ENCODE measurements around the gene FOXN3. TPM values are rescaled to one million over a fixed set of nuclear protein-coding genes. Genes with fewer than 3 reads are reported as not detected.

Gene FOXN3
- polyA plus RNA-seq, 1 donor (not counting 4 experiments of a cell fraction or from before 2014, with no cell fraction given): 10.2 TPM

DNA sequence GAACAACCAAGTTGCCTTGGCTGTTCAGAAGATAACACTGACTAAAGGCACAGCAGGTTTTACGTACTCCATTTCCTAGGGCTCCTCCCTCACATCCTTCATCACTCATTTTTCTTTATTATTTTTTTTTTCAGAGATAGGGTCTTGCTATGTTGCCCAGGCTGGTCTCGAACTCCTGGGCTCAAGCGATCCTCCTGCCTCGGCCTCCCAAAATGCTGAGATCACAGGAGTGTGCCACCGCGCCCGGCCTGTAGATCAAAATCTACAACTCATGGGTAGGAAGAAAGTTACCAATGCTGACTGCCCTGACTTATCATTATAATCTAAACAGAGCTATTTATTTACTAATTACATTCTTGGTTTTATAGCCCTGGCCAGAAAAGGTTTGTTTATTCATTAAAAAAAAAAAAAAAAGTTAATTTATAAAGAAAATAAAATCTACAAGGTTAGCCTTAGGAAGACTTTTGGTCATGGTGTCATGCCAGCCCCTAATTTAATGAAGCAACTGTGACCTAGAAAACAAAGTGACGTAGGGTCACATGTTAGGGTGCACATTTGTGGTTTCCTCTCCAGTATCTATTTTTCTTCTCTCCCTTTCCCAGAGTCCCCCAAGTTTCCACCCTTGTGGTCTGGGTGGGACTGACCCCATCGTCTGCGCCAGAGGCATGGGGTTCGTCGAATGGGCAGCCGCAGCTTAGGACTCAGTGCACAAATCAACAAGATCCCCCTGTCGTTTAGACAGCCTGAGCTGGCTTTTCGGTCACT lies 19.0 kb upstream of the FOXN3 start:
- H3K27me3 ChIP-seq (ENCODE audit: control insufficient read depth, extremely low read depth, insufficient read depth, low read length): no peaks in the 10 kb centered on the region
- FAIRE-seq: no peak
- peaks cover 6% of the 10 kb centered on the region for H3K4me1 ChIP-seq (ENCODE audit: control insufficient read depth, extremely low read depth, insufficient read depth, low read length)
- H3K79me2 ChIP-seq (ENCODE audit: control insufficient read depth, insufficient read depth, low read length): no peaks in the 10 kb centered on the region
- no peak overlapping the region for H3K9ac ChIP-seq (ENCODE audit: control insufficient read depth, extremely low read depth, insufficient read depth, low read length)
- dilution Hi-C loops (cut with MboI; ENCODE audit: extremely low pct_ligation_motif_present, low sequenced_read_pairs): no loop called here
- H3K9me1 ChIP-seq (ENCODE audit: control insufficient read depth, extremely low read depth, insufficient read depth, low read length): no peaks in the 10 kb centered on the region
- TF ChIP-seq EZH2 (IDR thresholded peaks at IDR 0.05; ENCODE audit: low read length): no peak
- TF ChIP-seq, protein P1, sequence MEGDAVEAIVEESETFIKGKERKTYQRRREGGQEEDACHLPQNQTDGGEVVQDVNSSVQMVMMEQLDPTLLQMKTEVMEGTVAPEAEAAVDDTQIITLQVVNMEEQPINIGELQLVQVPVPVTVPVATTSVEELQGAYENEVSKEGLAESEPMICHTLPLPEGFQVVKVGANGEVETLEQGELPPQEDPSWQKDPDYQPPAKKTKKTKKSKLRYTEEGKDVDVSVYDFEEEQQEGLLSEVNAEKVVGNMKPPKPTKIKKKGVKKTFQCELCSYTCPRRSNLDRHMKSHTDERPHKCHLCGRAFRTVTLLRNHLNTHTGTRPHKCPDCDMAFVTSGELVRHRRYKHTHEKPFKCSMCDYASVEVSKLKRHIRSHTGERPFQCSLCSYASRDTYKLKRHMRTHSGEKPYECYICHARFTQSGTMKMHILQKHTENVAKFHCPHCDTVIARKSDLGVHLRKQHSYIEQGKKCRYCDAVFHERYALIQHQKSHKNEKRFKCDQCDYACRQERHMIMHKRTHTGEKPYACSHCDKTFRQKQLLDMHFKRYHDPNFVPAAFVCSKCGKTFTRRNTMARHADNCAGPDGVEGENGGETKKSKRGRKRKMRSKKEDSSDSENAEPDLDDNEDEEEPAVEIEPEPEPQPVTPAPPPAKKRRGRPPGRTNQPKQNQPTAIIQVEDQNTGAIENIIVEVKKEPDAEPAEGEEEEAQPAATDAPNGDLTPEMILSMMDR (optimal IDR thresholded peaks at IDR 0.05 in 1 of 3, IDR thresholded peaks at IDR 0.05 in 1 of 3, conservative IDR thresholded peaks at IDR 0.05 in 1 of 3; ENCODE audit: extremely low read depth in 1 of 3, insufficient read depth in 2 of 3, low read length in 3 of 3): no peak
- no peak for DNase-seq (ENCODE audit: low read depth, low spot score)
- no peak overlapping the region for H2AFZ ChIP-seq (ENCODE audit: control insufficient read depth, low read length)
- H4K20me1 ChIP-seq (ENCODE audit: control insufficient read depth, extremely low read depth, insufficient read depth, low read length): no peaks in the 10 kb centered on the region
- no peak overlapping the region for H3K4me2 ChIP-seq (ENCODE audit: control insufficient read depth, extremely low read depth, insufficient read depth, low read depth, low read length)
- H3K9me3 ChIP-seq (ENCODE audit: control insufficient read depth, low read depth, low read length): no peaks in the 10 kb centered on the region
- no peaks in the 10 kb centered on the region for H3K36me3 ChIP-seq (ENCODE audit: control insufficient read depth in 2 of 2, extremely low read depth in 1 of 2, insufficient read depth in 2 of 2, low read length in 2 of 2)
- no peak overlapping the region for H3K4me3 ChIP-seq (ENCODE audit: control insufficient read depth in 2 of 3, extremely low read depth in 1 of 3, insufficient read depth in 2 of 3, low read depth in 1 of 3, low read length in 3 of 3)
- H3K27ac ChIP-seq (ENCODE audit: control insufficient read depth, insufficient read depth, low read length): no peak overlapping the region

DNA sequence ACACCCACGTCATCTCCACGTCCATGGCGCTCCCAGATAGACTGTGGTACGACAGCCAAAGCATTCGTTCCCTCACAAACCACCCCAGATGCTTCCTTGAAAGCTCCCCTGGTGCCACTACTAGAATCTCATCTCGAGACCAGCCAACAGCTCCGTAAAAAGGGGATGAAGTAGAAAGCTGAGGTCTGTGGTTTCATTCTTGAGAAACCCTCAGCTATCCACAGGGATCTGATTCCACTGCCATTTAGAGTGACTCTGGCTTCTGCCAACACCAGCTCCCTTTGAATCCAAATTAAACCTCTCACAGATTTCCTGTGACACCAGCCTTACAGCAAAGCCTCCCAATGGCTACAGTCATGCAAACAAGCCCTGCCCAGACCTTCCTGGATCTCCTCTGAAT lies 18.5 kb upstream of the FOXN3 start:
- no peak for FAIRE-seq
- H3K27ac ChIP-seq (ENCODE audit: control insufficient read depth, insufficient read depth, low read length): no peak overlapping the region
- no peaks in the 10 kb centered on the region for H3K9me3 ChIP-seq (ENCODE audit: control insufficient read depth, low read depth, low read length)
- no peaks in the 10 kb centered on the region for H3K27me3 ChIP-seq (ENCODE audit: control insufficient read depth, extremely low read depth, insufficient read depth, low read length)
- DNase-seq (ENCODE audit: low read depth, low spot score): no peak
- no peak overlapping the region for H3K4me2 ChIP-seq (ENCODE audit: control insufficient read depth, extremely low read depth, insufficient read depth, low read depth, low read length)
- no peaks in the 10 kb centered on the region for H4K20me1 ChIP-seq (ENCODE audit: control insufficient read depth, extremely low read depth, insufficient read depth, low read length)
- dilution Hi-C loops (cut with MboI; ENCODE audit: extremely low pct_ligation_motif_present, low sequenced_read_pairs): no loop called here
- H3K79me2 ChIP-seq (ENCODE audit: control insufficient read depth, insufficient read depth, low read length): no peaks in the 10 kb centered on the region
- no peak overlapping the region for H3K4me3 ChIP-seq (ENCODE audit: control insufficient read depth in 2 of 3, extremely low read depth in 1 of 3, insufficient read depth in 2 of 3, low read depth in 1 of 3, low read length in 3 of 3)
- TF ChIP-seq, protein P1 (optimal IDR thresholded peaks at IDR 0.05 in 1 of 3, IDR thresholded peaks at IDR 0.05 in 1 of 3, conservative IDR thresholded peaks at IDR 0.05 in 1 of 3; ENCODE audit: extremely low read depth in 1 of 3, insufficient read depth in 2 of 3, low read length in 3 of 3): no peak
- TF ChIP-seq EZH2 (IDR thresholded peaks at IDR 0.05; ENCODE audit: low read length): no peak
- no peak overlapping the region for H2AFZ ChIP-seq (ENCODE audit: control insufficient read depth, low read length)
- H3K9me1 ChIP-seq (ENCODE audit: control insufficient read depth, extremely low read depth, insufficient read depth, low read length): no peaks in the 10 kb centered on the region
- H3K9ac ChIP-seq (ENCODE audit: control insufficient read depth, extremely low read depth, insufficient read depth, low read length): no peak overlapping the region
- H3K4me1 ChIP-seq (ENCODE audit: control insufficient read depth, extremely low read depth, insufficient read depth, low read length): peaks cover 9% of the 10 kb centered on the region
- H3K36me3 ChIP-seq (ENCODE audit: control insufficient read depth in 2 of 2, extremely low read depth in 1 of 2, insufficient read depth in 2 of 2, low read length in 2 of 2): no peaks in the 10 kb centered on the region
